HCT116 (cell line): Measurements from ENCODE around the gene FNDC3B. TPM values are rescaled to one million over a fixed set of nuclear protein-coding genes. Genes with fewer than 3 reads are reported as not detected.

ENCODE experiments used
- ATAC-seq: fragments of 200-7000 bp; cut with Tn5 transposase; 2 replicates; pipeline ENCODE4 v1.9.1; 2020; ENCODE audit warnings: mild to moderate bottlenecking, moderate library complexity
- BruUV-seq: library from RNA; stranded (reverse); fragments of 400-500 nt; replicated peaks from 2 replicates; lab custom pipeline; 2021; lab: Mats Ljungman, UMichigan
- CTCF ChIA-PET: fragments of 300-600 bp; sonication (Branson Sonifier 250); formaldehyde crosslinking; loops from one replicate; lab custom pipeline; 2021; ENCODE audit warnings: antibody characterized with exemption; lab: Charles Lee
- POLR2A ChIA-PET: fragments of 300-600, 350-600 bp; sonication (Branson Sonifier 250); formaldehyde crosslinking; loops from one replicate; lab custom pipeline; 2021; ENCODE audit warnings: antibody characterized with exemption; lab: Charles Lee
- RAD21 ChIA-PET, 2 experiments: fragments of 300-600 bp; sonication (Branson Sonifier 250); formaldehyde crosslinking; loops; one replicate each; lab custom pipeline; 2023; ENCODE audit warnings: low total read pairs in 2 of 2; ENCODE audit not compliant: uncharacterized antibody in 2 of 2, unreplicated experiment in 2 of 2, low non-redundant PET in 1 of 2; lab: Charles Lee
- DNase-seq: peaks from one replicate; pipeline ENCODE4 v3.0.0-alpha.2; 2010; ENCODE audit warnings: low read depth, low spot score
- H2AFZ ChIP-seq: fragments of 200-600 bp; shearing (Covaris generic), sonication (generic); 2 replicates; pipeline ENCODE4 v1.6.1; 2017; ENCODE audit warnings: low read depth, mixed run types, mixed read lengths, antibody characterized with exemption, low read length; ENCODE audit not compliant: poor library complexity, severe bottlenecking
- H3K27ac ChIP-seq: 2 replicates; pipeline ENCODE4 v1.5.1; 2012; ENCODE audit warnings: low read depth, low read length
- H3K27me3 ChIP-seq: fragments of 200-600 bp; sonication (generic); 2 replicates; pipeline ENCODE4 v1.6.1; 2016; ENCODE audit warnings: mixed run types, low read length, mixed read lengths; ENCODE audit not compliant: insufficient read depth
- H3K36me3 ChIP-seq, 2 experiments: fragments of 200-500 bp in 1 of 2; fragments of 200-600 bp in 1 of 2; sonication (Bioruptor generic) in 1 of 2; sonication (generic) in 1 of 2; 2 replicates each; pipeline versions ENCODE4 v1.5.1 to v1.6.1; 2014 to 2016; ENCODE audit warnings: low read length in 2 of 2, inconsistent platforms in 1 of 2, mixed read lengths in 1 of 2, mixed run types in 1 of 2; ENCODE audit not compliant: insufficient read depth in 2 of 2, control insufficient read depth in 1 of 2
- H3K4me1 ChIP-seq, 2 experiments: fragments of 200-600 bp in 1 of 2; sonication (generic) in 1 of 2; 2 replicates each; pipeline versions ENCODE4 v1.5.1 to v1.6.1; 2012 to 2017; ENCODE audit warnings: low read length in 2 of 2, inconsistent platforms in 1 of 2, mild to moderate bottlenecking in 1 of 2, mixed read lengths in 1 of 2, mixed run types in 1 of 2, moderate library complexity in 1 of 2; ENCODE audit not compliant: insufficient read depth in 2 of 2, control insufficient read depth in 1 of 2
- H3K4me2 ChIP-seq: fragments of 200-600 bp; sonication (generic); 2 replicates; pipeline ENCODE4 v1.6.1; 2017; ENCODE audit warnings: mixed run types, low read length, mixed read lengths
- H3K4me3 ChIP-seq, 2 experiments: fragments of 200-600 bp in 1 of 2; sonication (generic) in 1 of 2; replicated peaks in 1 of 2; 2 replicates each; pipeline ENCODE4 v1.5.1; 2011 to 2016; ENCODE audit warnings: low read length in 2 of 2, control low read depth in 1 of 2, low read depth in 1 of 2, mild to moderate bottlenecking in 1 of 2, mixed read lengths in 1 of 2, mixed run types in 1 of 2
- H3K79me2 ChIP-seq: fragments of 200-600 bp; sonication (generic); 2 replicates; pipeline ENCODE4 v1.6.1; 2017; ENCODE audit warnings: mild to moderate bottlenecking, mixed run types, low read length, moderate library complexity, mixed read lengths; ENCODE audit not compliant: insufficient read depth
- H3K9ac ChIP-seq: fragments of 200-600 bp; sonication (generic); 2 replicates; pipeline ENCODE4 v1.6.1; 2016; ENCODE audit warnings: low read length, mixed read lengths
- H3K9me2 ChIP-seq: fragments of 200-600 bp; sonication (generic), shearing (Covaris generic); 2 replicates; pipeline ENCODE4 v1.6.1; 2017; ENCODE audit warnings: mixed run types, mild to moderate bottlenecking, moderate library complexity; ENCODE audit not compliant: insufficient read depth
- H3K9me3 ChIP-seq, 2 experiments: fragments of 200-500 bp in 1 of 2; fragments of 200-600 bp in 1 of 2; sonication (Bioruptor generic) in 1 of 2; sonication (generic) in 1 of 2; 2 replicates each; pipeline ENCODE4 v1.6.1; 2014 to 2017; ENCODE audit warnings: low read length in 2 of 2, mixed read lengths in 2 of 2, inconsistent platforms in 1 of 2, low read depth in 1 of 2, mild to moderate bottlenecking in 1 of 2, mixed run types in 1 of 2, moderate library complexity in 1 of 2; ENCODE audit not compliant: control insufficient read depth in 1 of 2, insufficient read depth in 1 of 2
- H4K20me1 ChIP-seq: fragments of 200-600 bp; sonication (generic), shearing (Covaris generic); 2 replicates; pipeline ENCODE4 v1.6.1; 2017; ENCODE audit warnings: mixed run types, mild to moderate bottlenecking, moderate library complexity; ENCODE audit not compliant: insufficient read depth
- CBX3 ChIP-seq: IDR thresholded peaks from 2 replicates; pipeline ENCODE4 v1.6.1; 2012; ENCODE audit warnings: low read depth
- CEBPB ChIP-seq: IDR thresholded peaks from 2 replicates; pipeline ENCODE4 v1.6.1; 2012; ENCODE audit warnings: low read depth
- EGR1 ChIP-seq: IDR thresholded peaks from 2 replicates; pipeline ENCODE4 v1.6.1; 2012; ENCODE audit warnings: low read depth
- ELF1 ChIP-seq: IDR thresholded peaks from 2 replicates; pipeline ENCODE4 v1.6.1; 2012; ENCODE audit warnings: low read depth, borderline replicate concordance
- EZH2phosphoT487 ChIP-seq: fragments of 200-600 bp; IDR thresholded peaks from 2 replicates; pipeline ENCODE4 v1.6.1; 2018; ENCODE audit warnings: antibody characterized with exemption, borderline replicate concordance
- JUND ChIP-seq: IDR thresholded peaks from 2 replicates; pipeline ENCODE4 v1.6.1; 2012
- MAX ChIP-seq: IDR thresholded peaks from 2 replicates; pipeline ENCODE4 v1.6.1; 2012
- POLR2A ChIP-seq: IDR thresholded peaks from 2 replicates; pipeline ENCODE4 v1.7.0; 2011; ENCODE audit warnings: borderline replicate concordance; ENCODE audit not compliant: insufficient read depth, insufficient read length; ENCODE audit errors: extremely low read depth
- POLR2AphosphoS5 ChIP-seq: IDR thresholded peaks from 2 replicates; pipeline ENCODE4 v1.6.1; 2011; ENCODE audit warnings: mild to moderate bottlenecking, low read depth, low read length, moderate library complexity
- RAD21 ChIP-seq: IDR thresholded peaks from 2 replicates; pipeline ENCODE4 v1.6.1; 2012; ENCODE audit warnings: low read depth, mild to moderate bottlenecking
- REST ChIP-seq: IDR thresholded peaks from 2 replicates; pipeline ENCODE4 v1.6.1; 2012; ENCODE audit warnings: low read depth
- SIN3A ChIP-seq: IDR thresholded peaks from 2 replicates; pipeline ENCODE4 v1.6.1; 2012; ENCODE audit warnings: low read depth
- SP1 ChIP-seq: IDR thresholded peaks from 2 replicates; pipeline ENCODE4 v1.6.1; 2012; ENCODE audit warnings: low read depth
- TCF7L2 ChIP-seq: IDR thresholded peaks from 2 replicates; pipeline ENCODE4 v1.7.0; 2011; ENCODE audit warnings: borderline replicate concordance, inconsistent platforms; ENCODE audit not compliant: insufficient read depth, insufficient read length; ENCODE audit errors: extremely low read depth
- YY1 ChIP-seq: IDR thresholded peaks from 2 replicates; pipeline ENCODE4 v1.6.1; 2011; ENCODE audit warnings: low read length, low read depth, moderate library complexity, mild to moderate bottlenecking; ENCODE audit not compliant: insufficient replicate concordance; ENCODE audit errors: extremely low read depth
- ZBTB33 ChIP-seq: IDR thresholded peaks from 2 replicates; pipeline ENCODE4 v1.6.1; 2011; ENCODE audit warnings: mild to moderate bottlenecking, low read length, moderate library complexity; ENCODE audit not compliant: insufficient replicate concordance; ENCODE audit errors: extremely low read depth
- intact Hi-C: fragments of 100-400 bp; cut with micrococcal nuclease; formaldehyde crosslinking; loops from 2 replicates; pipeline ENCODE4 v1.10.0; 2022
- total RNA-seq: library from RNA; stranded (reverse); gene quantifications from one replicate; pipeline ENCODE4 v1.2.1, GENCODE V29; 2021; ENCODE audit not compliant: unreplicated experiment

Gene FNDC3B
- total RNA-seq, 1 experiment from 2014 or later: 45.7 TPM

GRCh38 chr3:172290457-172290856 is 251.1 kb downstream of the FNDC3B start:
- H3K9me2 ChIP-seq: no peaks in the 10 kb centered on the region
- H3K36me3 ChIP-seq: no peaks in the 10 kb centered on the region; a peak in 1 of 4 replicates
- H4K20me1 ChIP-seq: no peaks in the 10 kb centered on the region
- TF ChIP-seq JUND: no peak
- TF ChIP-seq MAX: no peak
- TF ChIP-seq RAD21: no peak
- TF ChIP-seq YY1: no peak
- no peak for TF ChIP-seq POLR2AphosphoS5
- no peak for TF ChIP-seq POLR2A
- TF ChIP-seq REST: no peak
- no peak for TF ChIP-seq SIN3A
- no peak for TF ChIP-seq SP1
- no peak for TF ChIP-seq CBX3
- TF ChIP-seq TCF7L2: no peak
- TF ChIP-seq CEBPB: no peak
- TF ChIP-seq EGR1: no peak
- no peak for TF ChIP-seq ELF1
- TF ChIP-seq ZBTB33: no peak
- TF ChIP-seq EZH2phosphoT487: no peak
- no peak for ATAC-seq
- H3K79me2 ChIP-seq: no peaks in the 10 kb centered on the region
- ChIA-PET CTCF (no interaction called here), POLR2A (no interaction called here), RAD21 (no interaction called here)
- no peaks in the 10 kb centered on the region for H3K27me3 ChIP-seq
- no peak overlapping the region for H3K4me3 ChIP-seq
- H3K4me2 ChIP-seq: no peak overlapping the region
- DNase-seq: no peak
- H3K9me3 ChIP-seq: no peaks in the 10 kb centered on the region
- H3K9ac ChIP-seq: no peak overlapping the region
- no peaks in the 10 kb centered on the region for H3K4me1 ChIP-seq
- H2AFZ ChIP-seq: no peak overlapping the region
- H3K27ac ChIP-seq: no peak overlapping the region
- intact Hi-C loops: no loop called here
- no TSS peak for BruUV-seq
